BJ (cell line): ENCODE data around the gene ZNF197. TPM values are rescaled to one million over a fixed set of nuclear protein-coding genes. Genes with fewer than 3 reads are reported as not detected.

ENCODE experiments used
- CTCF ChIA-PET: fragments of 350-600 bp; formaldehyde crosslinking; extraction: SDS; loops from one replicate; lab custom pipeline; 2021; ENCODE audit warnings: antibody characterized with exemption, inconsistent platforms; lab: Yijun Ruan, JAX
- POLR2A ChIA-PET: fragments of 300-600 bp; sonication (Branson Sonifier 250); formaldehyde crosslinking; extraction: SDS; loops from one replicate; lab custom pipeline; 2021; ENCODE audit warnings: antibody characterized with exemption; lab: Charles Lee
- DNase-seq: peaks from one replicate; pipeline ENCODE4 v3.0.0-alpha.2; 2011; ENCODE audit warnings: low read depth
- H3K27me3 ChIP-seq: 2 replicates; pipeline ENCODE4 v1.6.0; 2011; ENCODE audit warnings: low read length; ENCODE audit not compliant: control insufficient read depth, insufficient read depth
- H3K36me3 ChIP-seq: 2 replicates; pipeline ENCODE4 v1.5.1; 2011; ENCODE audit warnings: low read length; ENCODE audit not compliant: control insufficient read depth, insufficient read depth
- H3K4me3 ChIP-seq: 2 replicates; pipeline ENCODE4 v1.5.1; 2011; ENCODE audit warnings: low read depth, mild to moderate bottlenecking, control low read depth, low read length
- CTCF ChIP-seq: IDR thresholded peaks from 2 replicates; pipeline ENCODE4 v1.5.1; 2011; ENCODE audit warnings: low read depth, mild to moderate bottlenecking, control low read depth, inconsistent platforms, low read length, moderate library complexity; ENCODE audit not compliant: insufficient read depth
- polyA plus RNA-seq: library from polyadenylated mRNA; depleted of rRNA; stranded (reverse); fragments of >200 nt; gene quantifications from 2 replicates; pipeline ENCODE4 v1.2.3, GENCODE V29; 2011

ZNF197 gene
- polyA plus RNA-seq, 1 experiment: 6.8 TPM

GRCh38 chr3:44632193-44632592 is 7.4 kb downstream of the ZNF197 start:
- H3K4me3 ChIP-seq: no peak overlapping the region
- peaks cover 12% of the 10 kb centered on the region for H3K36me3 ChIP-seq
- no peak for DNase-seq
- ChIA-PET CTCF (interaction anchor here (2.5 kb wide), 1 partner anchor 16 kb away, joined by 6 read pairs; the partner anchor contains the start of gene ZNF35), POLR2A (no interaction called here)
- no peaks in the 10 kb centered on the region for H3K27me3 ChIP-seq
- TF ChIP-seq CTCF: no peak

GRCh38 chr3:44642337-44642736 is 17.5 kb downstream of the ZNF197 start:
- Histone ChIP-seq H3K27me3 (no peaks in the 10 kb centered on the region), H3K4me3 (no peak overlapping the region), H3K36me3 (peaks cover 14% of the 10 kb centered on the region)
- POLR2A ChIA-PET: no interaction called here
- DNase-seq: no peak
- CTCF ChIA-PET: no interaction called here
- no peak for TF ChIP-seq CTCF

- Histone ChIP-seq H3K27me3 (no peaks in the 10 kb centered on the region), H3K4me3 (no peak overlapping the region), H3K36me3 (peaks cover 14% of the 10 kb centered on the region)
- no peak for TF ChIP-seq CTCF
- CTCF ChIA-PET: no interaction called here
- DNase-seq: no peak
- POLR2A ChIA-PET: no interaction called here
Observed at GRCh38 chr3:44643024-44643423, 18.2 kb downstream of the ZNF197 start.

- Histone ChIP-seq H3K27me3 (no peaks in the 10 kb centered on the region), H3K36me3 (peaks cover 17% of the 10 kb centered on the region), H3K4me3 (no peak overlapping the region)
- no peak for DNase-seq
- POLR2A ChIA-PET: no interaction called here
- CTCF ChIA-PET: interaction anchor here (1.7 kb wide), 1 partner anchor 17 kb away, joined by 6 read pairs; no protein-coding TSS in a partner anchor
- TF ChIP-seq CTCF: no peak
Observed at GRCh38 chr3:44647771-44648170, 22.9 kb downstream of the ZNF197 start.

GRCh38 chr3:44648564-44649229 is 23.9 kb downstream of the ZNF197 start, which contains the start of gene ZNF35:
Gene ZNF35, plus strand, starts transcription at chr3:44648732. Its CDS starts 2,336 bp downstream, at chr3:44651068.
- H3K27me3 ChIP-seq: no peaks in the 10 kb centered on the region
- H3K4me3 ChIP-seq: peak within 1 kb of the TSS; percentile 78
- ChIA-PET CTCF (interaction anchor here (1.7 kb wide), 1 partner anchor 18 kb away, joined by 6 read pairs; no protein-coding TSS in a partner anchor), POLR2A (no interaction called here)
- no peak for TF ChIP-seq CTCF
- peak; percentile 40 for DNase-seq
- peaks cover 20% of the 10 kb centered on the region for H3K36me3 ChIP-seq
